IPS DF 19.7 (cell line): ENCODE data around the gene IL16.
"Not testable (repeated sequence)": the region's sequence is repeated elsewhere in the genome, so short reads cannot be mapped to it uniquely, and the experiment has no call there.

Source experiments
- DNase-seq: peaks from one replicate; pipeline ENCODE4 v3.0.0-alpha.2; 2013; ENCODE audit warnings: low read depth, low spot score

Gene IL16

GRCh38 chr15:81199031-81199779, 2.5 kb downstream of the IL16 start:
- DNase-seq = no peak

GRCh38 chr15:81206018-81206417, 9.3 kb downstream of the IL16 start:
- DNase-seq = no peak

GRCh38 chr15:81207987-81208386, 11.3 kb downstream of the IL16 start:
- DNase-seq = not testable (repeated sequence)

GRCh38 chr15:81209635-81210034, 13.0 kb downstream of the IL16 start:
- no peak for DNase-seq

- DNase-seq = no peak
Observed at GRCh38 chr15:81211376-81211775, 14.7 kb downstream of the IL16 start.

- DNase-seq = no peak
Observed at GRCh38 chr15:81213982-81214381, 17.3 kb downstream of the IL16 start.

GRCh38 chr15:81215531-81215930, 18.9 kb downstream of the IL16 start:
- no peak for DNase-seq

- no peak for DNase-seq
Observed at GRCh38 chr15:81215983-81216382, 19.3 kb downstream of the IL16 start.

GRCh38 chr15:81216422-81216821, 19.7 kb downstream of the IL16 start:
- peak; percentile 28 for DNase-seq

- DNase-seq = no peak
Observed at GRCh38 chr15:81221449-81221848, 24.8 kb downstream of the IL16 start.

GRCh38 chr15:81222007-81222406, 25.3 kb downstream of the IL16 start:
- DNase-seq = no peak

- no peak for DNase-seq
Observed at GRCh38 chr15:81223346-81223971, 26.8 kb downstream of the IL16 start.

- no peak for DNase-seq
Observed at GRCh38 chr15:81224232-81224631, 27.6 kb downstream of the IL16 start.

- DNase-seq = no peak
Observed at GRCh38 chr15:81225161-81225671, 28.5 kb downstream of the IL16 start.

- DNase-seq = no peak
Observed at GRCh38 chr15:81227716-81228115, 31.0 kb downstream of the IL16 start.

GRCh38 chr15:81229586-81229985, 32.9 kb downstream of the IL16 start:
- no peak for DNase-seq

- no peak for DNase-seq
Observed at GRCh38 chr15:81235276-81236123, 38.8 kb downstream of the IL16 start.

- DNase-seq = no peak
Observed at GRCh38 chr15:81239190-81239589, 42.5 kb downstream of the IL16 start.

GRCh38 chr15:81242778-81243177, 46.1 kb downstream of the IL16 start:
- DNase-seq = no peak

GRCh38 chr15:81244306-81244705, 47.6 kb downstream of the IL16 start:
- DNase-seq = no peak

GRCh38 chr15:81253846-81254245, 57.2 kb downstream of the IL16 start:
- no peak for DNase-seq

- no peak for DNase-seq
Observed at GRCh38 chr15:81254277-81254915, 57.7 kb downstream of the IL16 start.
